ENCODE results near the gene IDH2. TPM values are rescaled to one million over a fixed set of nuclear protein-coding genes. Genes with fewer than 3 reads are reported as not detected.
A peak's percentile ranks its signal among the peaks of the same experiment; 100 is the strongest.

The IDH2 gene
- total RNA-seq, 1 experiment from 2014 or later, result 53.3 TPM

DNA sequence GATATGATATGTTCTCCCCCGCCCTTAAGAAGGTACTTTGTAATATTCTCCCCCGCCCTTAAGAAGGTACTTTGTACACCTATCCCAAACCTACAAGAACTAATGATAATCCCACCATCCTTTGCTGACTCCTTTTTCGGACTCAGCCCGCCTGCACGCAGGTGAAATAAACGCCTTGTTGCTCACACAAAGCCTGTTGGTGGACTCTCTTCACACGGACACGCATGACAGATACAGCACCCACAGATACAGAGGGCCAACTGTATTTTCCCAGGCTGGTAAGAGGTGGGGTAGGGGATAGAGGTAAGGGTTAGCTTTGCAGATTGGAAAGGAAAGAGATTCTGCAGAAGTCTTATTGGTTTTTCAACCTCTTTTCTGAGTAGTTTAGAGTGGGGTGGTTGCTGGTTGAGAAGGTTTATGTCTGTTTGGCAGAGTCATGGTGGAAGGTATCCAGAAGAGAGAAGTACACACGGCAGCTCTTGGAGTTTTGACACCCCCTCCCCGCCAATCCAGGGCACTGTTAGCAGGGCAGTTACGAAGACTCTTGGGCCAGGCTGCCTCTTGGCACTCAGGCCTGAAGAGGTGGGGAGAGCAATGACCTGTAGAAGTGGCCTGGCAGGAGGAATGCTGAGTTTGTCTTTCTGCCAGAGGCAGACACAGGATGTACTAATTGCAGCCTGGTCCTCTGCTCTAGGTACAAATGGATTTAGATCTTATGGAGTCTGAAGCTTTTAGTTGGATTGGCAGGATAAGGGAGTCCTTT is 36.0 kb upstream of the IDH2 start (continued):
- TF ChIP-seq ZNF263 (CRISPR knock-in tag; IDR thresholded peaks at IDR 0.05; ENCODE audit: low read depth), result no peak
- TF ChIP-seq FOXJ3 (CRISPR knock-in tag; IDR thresholded peaks at IDR 0.05; ENCODE audit: borderline replicate concordance), result no peak
- no peak for TF ChIP-seq NFATC4 (CRISPR knock-in tag; IDR thresholded peaks at IDR 0.05)

DNA sequence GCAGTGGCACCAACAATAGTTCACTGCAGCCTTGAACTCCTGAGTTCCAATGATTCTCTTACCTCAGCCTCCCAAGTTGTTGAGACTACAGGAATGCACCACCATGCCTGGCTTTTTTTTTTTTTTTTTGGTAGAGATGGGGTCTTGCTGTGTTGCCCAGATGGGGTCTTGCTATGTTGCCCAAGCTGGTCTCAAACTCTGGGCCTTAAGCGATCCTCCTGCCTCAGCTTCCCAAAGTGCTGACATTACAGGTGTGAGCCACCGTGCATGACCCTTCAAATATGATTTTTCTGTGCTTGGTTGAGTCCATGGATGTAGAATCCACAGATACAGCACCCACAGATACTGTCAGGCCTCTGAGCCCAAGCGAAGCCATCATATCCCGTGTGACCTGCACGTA is 30.2 kb upstream of the IDH2 start:
- DNase-seq (ENCODE audit: low spot score) (no peak), ATAC-seq (no peak)
- TF ChIP-seq ZNF121 (CRISPR knock-in tag; IDR thresholded peaks at IDR 0.05) (peak; percentile 93), IRF2 (CRISPR knock-in tag; IDR thresholded peaks at IDR 0.05; ENCODE audit: borderline replicate concordance, low read depth) (no peak)
- peaks cover 2% of the 10 kb centered on the region; the same call in 1 of the 2 replicates for H3K27me3 Mint-ChIP-seq (ENCODE audit: low read depth)
- ChIA-PET CTCF (interaction anchor here (1.0 kb wide), 2 partner anchors 11 to 169 kb away, joined by 3 read pairs; no protein-coding TSS in a partner anchor), POLR2A (interaction anchor here (0.6 kb wide), 1 partner anchor 215 kb away, joined by 3 read pairs; no protein-coding TSS in a partner anchor)
- H3K9me3 Mint-ChIP-seq, result peaks cover 18% of the 10 kb centered on the region
- peaks cover 5% of the 10 kb centered on the region; the same call in 1 of the 2 replicates for H3K4me1 Mint-ChIP-seq
- no peak overlapping the region for H3K27ac Mint-ChIP-seq
- no peaks in the 10 kb centered on the region for H3K36me3 Mint-ChIP-seq
- no peak overlapping the region for H3K4me3 Mint-ChIP-seq

DNA sequence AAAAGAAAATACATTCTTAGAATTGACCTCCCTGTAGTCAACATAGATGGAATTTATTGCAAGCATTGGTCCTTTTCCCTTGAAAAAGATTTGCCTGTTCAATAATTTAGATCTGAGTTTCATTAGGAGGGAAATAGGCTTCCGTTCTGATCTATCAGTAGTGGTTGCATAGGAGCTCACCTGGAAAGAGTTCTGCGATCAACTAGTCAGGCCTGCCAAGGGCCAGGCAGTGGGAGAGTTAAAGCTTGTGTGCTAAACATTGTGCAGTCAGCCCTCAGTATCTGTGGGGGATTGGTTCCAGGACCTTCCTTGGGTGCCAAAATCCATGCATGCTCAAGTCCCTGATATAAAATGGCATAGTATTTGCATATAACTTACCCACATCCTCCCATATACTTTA is 29.6 kb upstream of the IDH2 start:
- ChIA-PET CTCF (interaction anchor here (1.0 kb wide), 2 partner anchors 12 to 169 kb away, joined by 3 read pairs; no protein-coding TSS in a partner anchor), POLR2A (interaction anchor here (0.6 kb wide), 1 partner anchor 214 kb away, joined by 3 read pairs; no protein-coding TSS in a partner anchor)
- no peak; the same call in 1 of the 2 replicates for ATAC-seq
- Mint-ChIP-seq H3K27me3 (ENCODE audit: low read depth) (peaks cover 2% of the 10 kb centered on the region; the same call in 1 of the 2 replicates), H3K9me3 (peaks cover 18% of the 10 kb centered on the region), H3K27ac (no peak overlapping the region; the same call in 1 of the 2 replicates), H3K36me3 (no peaks in the 10 kb centered on the region), H3K4me1 (peaks cover 8% of the 10 kb centered on the region), H3K4me3 (no peak overlapping the region)
- DNase-seq (ENCODE audit: low spot score), result no peak
- TF ChIP-seq ZNF232 (CRISPR knock-in tag; IDR thresholded peaks at IDR 0.05) (no peak), NR3C1 (CRISPR knock-in tag; conservative IDR thresholded peaks at IDR 0.05; ENCODE audit: low read depth) (no peak), TP53 (CRISPR knock-in tag; IDR thresholded peaks at IDR 0.05) (no peak), TCF7 (CRISPR knock-in tag; IDR thresholded peaks at IDR 0.05; ENCODE audit: low read depth) (no peak), ATF1 (CRISPR knock-in tag; IDR thresholded peaks at IDR 0.05) (no peak), OVOL2 (CRISPR knock-in tag; IDR thresholded peaks at IDR 0.05; ENCODE audit: borderline replicate concordance) (no peak), PRRX2 (CRISPR knock-in tag; IDR thresholded peaks at IDR 0.05) (no peak), ZNF423 (CRISPR knock-in tag; IDR thresholded peaks at IDR 0.05) (no peak), GABPB1 (CRISPR knock-in tag; IDR thresholded peaks at IDR 0.05) (no peak), IRF2 (CRISPR knock-in tag; IDR thresholded peaks at IDR 0.05; ENCODE audit: borderline replicate concordance, low read depth) (no peak)
- TF ChIP-seq, protein P1, sequence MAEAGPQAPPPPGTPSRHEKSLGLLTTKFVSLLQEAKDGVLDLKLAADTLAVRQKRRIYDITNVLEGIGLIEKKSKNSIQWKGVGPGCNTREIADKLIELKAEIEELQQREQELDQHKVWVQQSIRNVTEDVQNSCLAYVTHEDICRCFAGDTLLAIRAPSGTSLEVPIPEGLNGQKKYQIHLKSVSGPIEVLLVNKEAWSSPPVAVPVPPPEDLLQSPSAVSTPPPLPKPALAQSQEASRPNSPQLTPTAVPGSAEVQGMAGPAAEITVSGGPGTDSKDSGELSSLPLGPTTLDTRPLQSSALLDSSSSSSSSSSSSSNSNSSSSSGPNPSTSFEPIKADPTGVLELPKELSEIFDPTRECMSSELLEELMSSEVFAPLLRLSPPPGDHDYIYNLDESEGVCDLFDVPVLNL (CRISPR knock-in tag; IDR thresholded peaks at IDR 0.05; ENCODE audit: borderline replicate concordance, low read depth), result no peak
- TF ChIP-seq, protein P2, sequence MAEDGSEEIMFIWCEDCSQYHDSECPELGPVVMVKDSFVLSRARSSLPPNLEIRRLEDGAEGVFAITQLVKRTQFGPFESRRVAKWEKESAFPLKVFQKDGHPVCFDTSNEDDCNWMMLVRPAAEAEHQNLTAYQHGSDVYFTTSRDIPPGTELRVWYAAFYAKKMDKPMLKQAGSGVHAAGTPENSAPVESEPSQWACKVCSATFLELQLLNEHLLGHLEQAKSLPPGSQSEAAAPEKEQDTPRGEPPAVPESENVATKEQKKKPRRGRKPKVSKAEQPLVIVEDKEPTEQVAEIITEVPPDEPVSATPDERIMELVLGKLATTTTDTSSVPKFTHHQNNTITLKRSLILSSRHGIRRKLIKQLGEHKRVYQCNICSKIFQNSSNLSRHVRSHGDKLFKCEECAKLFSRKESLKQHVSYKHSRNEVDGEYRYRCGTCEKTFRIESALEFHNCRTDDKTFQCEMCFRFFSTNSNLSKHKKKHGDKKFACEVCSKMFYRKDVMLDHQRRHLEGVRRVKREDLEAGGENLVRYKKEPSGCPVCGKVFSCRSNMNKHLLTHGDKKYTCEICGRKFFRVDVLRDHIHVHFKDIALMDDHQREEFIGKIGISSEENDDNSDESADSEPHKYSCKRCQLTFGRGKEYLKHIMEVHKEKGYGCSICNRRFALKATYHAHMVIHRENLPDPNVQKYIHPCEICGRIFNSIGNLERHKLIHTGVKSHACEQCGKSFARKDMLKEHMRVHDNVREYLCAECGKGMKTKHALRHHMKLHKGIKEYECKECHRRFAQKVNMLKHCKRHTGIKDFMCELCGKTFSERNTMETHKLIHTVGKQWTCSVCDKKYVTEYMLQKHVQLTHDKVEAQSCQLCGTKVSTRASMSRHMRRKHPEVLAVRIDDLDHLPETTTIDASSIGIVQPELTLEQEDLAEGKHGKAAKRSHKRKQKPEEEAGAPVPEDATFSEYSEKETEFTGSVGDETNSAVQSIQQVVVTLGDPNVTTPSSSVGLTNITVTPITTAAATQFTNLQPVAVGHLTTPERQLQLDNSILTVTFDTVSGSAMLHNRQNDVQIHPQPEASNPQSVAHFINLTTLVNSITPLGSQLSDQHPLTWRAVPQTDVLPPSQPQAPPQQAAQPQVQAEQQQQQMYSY (CRISPR knock-in tag; IDR thresholded peaks at IDR 0.05), result no peak
- TF ChIP-seq, protein P3, sequence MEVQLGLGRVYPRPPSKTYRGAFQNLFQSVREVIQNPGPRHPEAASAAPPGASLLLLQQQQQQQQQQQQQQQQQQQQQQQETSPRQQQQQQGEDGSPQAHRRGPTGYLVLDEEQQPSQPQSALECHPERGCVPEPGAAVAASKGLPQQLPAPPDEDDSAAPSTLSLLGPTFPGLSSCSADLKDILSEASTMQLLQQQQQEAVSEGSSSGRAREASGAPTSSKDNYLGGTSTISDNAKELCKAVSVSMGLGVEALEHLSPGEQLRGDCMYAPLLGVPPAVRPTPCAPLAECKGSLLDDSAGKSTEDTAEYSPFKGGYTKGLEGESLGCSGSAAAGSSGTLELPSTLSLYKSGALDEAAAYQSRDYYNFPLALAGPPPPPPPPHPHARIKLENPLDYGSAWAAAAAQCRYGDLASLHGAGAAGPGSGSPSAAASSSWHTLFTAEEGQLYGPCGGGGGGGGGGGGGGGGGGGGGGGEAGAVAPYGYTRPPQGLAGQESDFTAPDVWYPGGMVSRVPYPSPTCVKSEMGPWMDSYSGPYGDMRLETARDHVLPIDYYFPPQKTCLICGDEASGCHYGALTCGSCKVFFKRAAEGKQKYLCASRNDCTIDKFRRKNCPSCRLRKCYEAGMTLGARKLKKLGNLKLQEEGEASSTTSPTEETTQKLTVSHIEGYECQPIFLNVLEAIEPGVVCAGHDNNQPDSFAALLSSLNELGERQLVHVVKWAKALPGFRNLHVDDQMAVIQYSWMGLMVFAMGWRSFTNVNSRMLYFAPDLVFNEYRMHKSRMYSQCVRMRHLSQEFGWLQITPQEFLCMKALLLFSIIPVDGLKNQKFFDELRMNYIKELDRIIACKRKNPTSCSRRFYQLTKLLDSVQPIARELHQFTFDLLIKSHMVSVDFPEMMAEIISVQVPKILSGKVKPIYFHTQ (CRISPR knock-in tag; IDR thresholded peaks at IDR 0.05), result no peak
- TF ChIP-seq, protein P4, sequence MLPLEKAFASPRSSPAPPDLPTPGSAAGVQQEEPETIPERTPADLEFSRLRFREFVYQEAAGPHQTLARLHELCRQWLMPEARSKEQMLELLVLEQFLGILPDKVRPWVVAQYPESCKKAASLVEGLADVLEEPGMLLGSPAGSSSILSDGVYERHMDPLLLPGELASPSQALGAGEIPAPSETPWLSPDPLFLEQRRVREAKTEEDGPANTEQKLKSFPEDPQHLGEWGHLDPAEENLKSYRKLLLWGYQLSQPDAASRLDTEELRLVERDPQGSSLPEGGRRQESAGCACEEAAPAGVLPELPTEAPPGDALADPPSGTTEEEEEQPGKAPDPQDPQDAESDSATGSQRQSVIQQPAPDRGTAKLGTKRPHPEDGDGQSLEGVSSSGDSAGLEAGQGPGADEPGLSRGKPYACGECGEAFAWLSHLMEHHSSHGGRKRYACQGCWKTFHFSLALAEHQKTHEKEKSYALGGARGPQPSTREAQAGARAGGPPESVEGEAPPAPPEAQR (CRISPR knock-in tag; IDR thresholded peaks at IDR 0.05), result no peak
- TF ChIP-seq, protein P5, sequence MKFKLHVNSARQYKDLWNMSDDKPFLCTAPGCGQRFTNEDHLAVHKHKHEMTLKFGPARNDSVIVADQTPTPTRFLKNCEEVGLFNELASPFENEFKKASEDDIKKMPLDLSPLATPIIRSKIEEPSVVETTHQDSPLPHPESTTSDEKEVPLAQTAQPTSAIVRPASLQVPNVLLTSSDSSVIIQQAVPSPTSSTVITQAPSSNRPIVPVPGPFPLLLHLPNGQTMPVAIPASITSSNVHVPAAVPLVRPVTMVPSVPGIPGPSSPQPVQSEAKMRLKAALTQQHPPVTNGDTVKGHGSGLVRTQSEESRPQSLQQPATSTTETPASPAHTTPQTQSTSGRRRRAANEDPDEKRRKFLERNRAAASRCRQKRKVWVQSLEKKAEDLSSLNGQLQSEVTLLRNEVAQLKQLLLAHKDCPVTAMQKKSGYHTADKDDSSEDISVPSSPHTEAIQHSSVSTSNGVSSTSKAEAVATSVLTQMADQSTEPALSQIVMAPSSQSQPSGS (CRISPR knock-in tag; IDR thresholded peaks at IDR 0.05; ENCODE audit: borderline replicate concordance, low read depth), result no peak
- TF ChIP-seq, protein P6, sequence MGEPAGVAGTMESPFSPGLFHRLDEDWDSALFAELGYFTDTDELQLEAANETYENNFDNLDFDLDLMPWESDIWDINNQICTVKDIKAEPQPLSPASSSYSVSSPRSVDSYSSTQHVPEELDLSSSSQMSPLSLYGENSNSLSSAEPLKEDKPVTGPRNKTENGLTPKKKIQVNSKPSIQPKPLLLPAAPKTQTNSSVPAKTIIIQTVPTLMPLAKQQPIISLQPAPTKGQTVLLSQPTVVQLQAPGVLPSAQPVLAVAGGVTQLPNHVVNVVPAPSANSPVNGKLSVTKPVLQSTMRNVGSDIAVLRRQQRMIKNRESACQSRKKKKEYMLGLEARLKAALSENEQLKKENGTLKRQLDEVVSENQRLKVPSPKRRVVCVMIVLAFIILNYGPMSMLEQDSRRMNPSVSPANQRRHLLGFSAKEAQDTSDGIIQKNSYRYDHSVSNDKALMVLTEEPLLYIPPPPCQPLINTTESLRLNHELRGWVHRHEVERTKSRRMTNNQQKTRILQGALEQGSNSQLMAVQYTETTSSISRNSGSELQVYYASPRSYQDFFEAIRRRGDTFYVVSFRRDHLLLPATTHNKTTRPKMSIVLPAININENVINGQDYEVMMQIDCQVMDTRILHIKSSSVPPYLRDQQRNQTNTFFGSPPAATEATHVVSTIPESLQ (CRISPR knock-in tag; IDR thresholded peaks at IDR 0.05), result no peak
